Fibroblast of skin of back (primary cell): ENCODE measurements around the gene SCIMP. TPM values are rescaled to one million over a fixed set of nuclear protein-coding genes. Genes with fewer than 3 reads are reported as not detected.
"Not testable (repeated sequence)": the region's sequence is repeated elsewhere in the genome, so short reads cannot be mapped to it uniquely, and the experiment has no call there.

Experiments
- DNase-seq: peaks from one replicate; pipeline ENCODE4 v3.0.0-alpha.2; 2013
- polyA plus RNA-seq, 2 experiments: library from polyadenylated mRNA; unstranded; fragments of 120-200 nt; gene quantifications; one replicate each; pipeline ENCODE4 v1.2.1, GENCODE V29; 2013; ENCODE audit not compliant: insufficient read length in 2 of 2

SCIMP gene
- polyA plus RNA-seq (2013, experiment 1 of 2; ENCODE audit: insufficient read length): 0.10 TPM
- not detected for polyA plus RNA-seq (2013, experiment 2 of 2; ENCODE audit: insufficient read length)

DNA sequence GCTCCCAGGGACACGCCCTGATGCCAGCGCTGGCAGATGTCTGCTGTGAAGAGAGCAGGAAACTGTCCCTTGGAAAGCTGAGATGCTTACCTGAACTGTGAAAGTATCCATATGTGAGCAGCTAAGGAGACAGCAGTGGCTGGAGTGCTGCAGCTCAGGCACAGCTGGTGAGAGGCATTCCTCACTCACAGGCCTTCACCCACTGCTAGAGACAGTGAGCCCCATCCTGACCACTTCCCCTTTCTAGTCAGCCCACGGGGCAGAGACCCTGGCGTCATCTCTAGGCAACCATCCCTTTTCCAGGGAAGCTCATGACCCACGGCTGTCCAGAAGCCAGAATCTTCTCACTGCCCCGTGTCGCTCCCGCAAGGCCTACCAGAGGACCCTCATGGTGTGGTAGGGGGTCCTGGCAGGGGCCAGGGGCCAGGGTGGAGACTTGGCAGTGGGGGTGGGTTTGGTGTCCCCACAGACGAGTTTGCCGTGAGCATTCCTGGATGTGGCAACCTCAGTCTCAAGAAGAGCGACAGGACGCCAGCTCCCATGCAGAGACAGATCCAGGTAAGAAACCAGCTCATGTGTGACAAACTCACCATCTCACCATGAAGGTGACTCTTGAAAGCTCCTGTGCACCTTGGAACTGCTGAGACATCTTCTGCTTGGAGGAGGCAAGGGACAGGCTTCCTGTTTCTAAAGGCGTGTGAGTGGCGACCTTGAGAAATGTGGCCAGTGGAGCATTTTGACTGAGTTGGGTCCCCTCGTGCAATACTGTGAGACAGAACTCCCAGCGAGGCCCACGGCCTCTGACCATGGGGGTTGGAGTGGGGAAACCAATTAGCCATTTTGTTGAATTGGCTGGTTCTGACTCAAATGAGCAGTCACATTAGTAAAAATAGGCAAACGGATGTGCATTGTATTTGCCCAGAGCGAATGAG lies at the start of gene SCIMP:
Gene SCIMP (minus strand): TSS at position 216 of the 932 bp plus-strand sequence. CDS start 105 bp downstream, at position 111.
- no peak for DNase-seq

GRCh38 chr17:5283571-5284315 lies 49.1 kb upstream of the SCIMP start:
- no peak for DNase-seq

- no peak for DNase-seq
Measured at GRCh38 chr17:5282642-5283217, 48.1 kb upstream of the SCIMP start.

GRCh38 chr17:5281814-5282641 lies 47.4 kb upstream of the SCIMP start, which contains the start of gene RABEP1:
TSS of gene RABEP1 (plus strand) at chr17:5282284. CDS start at chr17:5282487, 203 bp downstream.
- peak; percentile 90 for DNase-seq

DNA sequence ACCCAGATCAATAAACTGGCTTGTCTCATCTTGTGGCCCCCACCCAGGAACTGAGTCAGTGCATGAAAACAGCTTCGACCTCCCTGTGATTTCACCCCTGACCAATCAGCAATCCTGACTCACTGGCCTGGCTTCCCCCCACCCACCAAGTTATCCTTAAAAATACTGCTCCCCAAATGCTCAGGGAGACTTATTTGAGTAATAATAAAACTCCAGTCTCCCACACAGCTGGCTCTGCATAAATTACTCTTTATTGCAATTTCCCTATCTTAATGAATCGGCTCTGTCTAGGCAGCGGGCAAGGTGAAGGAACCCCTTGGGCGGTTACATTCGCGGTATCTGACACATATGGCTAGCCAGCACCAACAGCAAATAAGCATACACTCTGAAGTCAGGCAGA lies 37.7 kb upstream of the SCIMP start:
- no peak for DNase-seq

DNA sequence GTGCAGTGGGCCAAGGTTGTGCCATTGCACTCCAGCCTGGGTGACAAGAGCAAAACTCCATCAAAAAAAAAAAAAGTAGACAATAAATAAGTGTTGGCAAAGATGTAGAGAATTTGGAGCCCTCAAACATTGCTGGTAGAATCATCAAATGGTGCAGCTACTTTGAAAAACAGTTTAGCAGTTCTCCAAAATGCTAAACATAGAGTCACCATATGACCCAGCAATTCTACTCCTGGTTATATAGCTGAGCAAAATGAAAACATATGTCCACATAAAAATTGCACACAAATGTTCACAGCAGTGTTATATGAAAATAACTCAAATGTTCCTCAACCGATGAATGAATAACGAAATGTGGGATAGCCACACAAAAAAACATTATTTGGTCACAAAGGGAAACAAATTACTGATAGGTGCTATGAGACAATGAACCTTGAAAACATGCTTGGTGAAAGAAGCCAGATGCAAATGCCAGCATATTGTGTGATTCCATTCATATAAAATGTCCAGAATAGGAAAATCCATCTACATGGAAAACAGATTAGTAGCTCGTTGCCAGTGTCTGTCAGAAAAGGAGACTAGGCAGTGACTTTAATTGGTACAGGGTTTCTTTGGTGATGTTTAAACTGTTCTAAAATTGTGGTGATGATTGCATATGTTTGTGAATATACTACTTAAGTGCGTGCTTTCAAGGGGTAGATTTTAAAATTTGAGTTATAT lies 34.7 kb upstream of the SCIMP start:
- no peak for DNase-seq

DNA sequence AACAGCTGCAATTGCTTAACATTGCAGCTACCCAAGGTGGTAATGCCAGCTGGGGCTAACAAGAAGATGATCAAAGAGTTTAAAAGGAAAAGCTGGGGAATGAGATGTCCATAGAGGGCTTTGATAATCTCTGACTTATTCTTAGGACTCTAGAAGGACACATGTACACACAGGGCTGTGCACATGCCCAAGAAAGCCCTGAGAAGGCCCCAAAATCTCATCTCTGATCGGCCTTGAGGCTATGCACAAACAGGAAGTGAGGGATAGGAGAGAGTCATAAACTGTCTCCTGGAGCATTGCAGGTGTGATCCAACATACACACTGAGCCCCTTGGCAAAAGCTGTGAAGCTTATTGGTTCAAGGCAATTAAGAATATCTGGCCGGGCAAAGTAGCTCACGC lies 30.2 kb upstream of the SCIMP start:
- DNase-seq: no peak

DNA sequence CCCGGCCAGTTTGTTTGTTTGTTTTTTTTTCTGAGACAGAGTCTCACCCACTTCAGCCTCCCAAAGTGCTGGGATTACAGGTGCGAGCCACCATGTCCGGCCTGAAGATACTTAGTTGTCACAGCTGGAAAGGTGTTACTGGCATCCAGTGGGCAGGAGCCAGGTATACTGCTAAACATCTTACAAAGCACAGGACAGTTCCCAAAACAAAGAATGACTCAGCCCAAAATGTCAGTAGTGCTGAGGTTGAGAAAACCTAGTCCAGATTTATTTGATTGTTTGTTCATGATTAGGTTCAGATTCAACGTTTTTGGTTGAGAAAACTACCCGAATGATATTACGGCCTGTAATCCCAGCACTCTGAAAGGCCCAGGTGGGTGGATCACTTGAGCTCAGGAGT lies 28.8 kb upstream of the SCIMP start:
- DNase-seq: no peak

DNA sequence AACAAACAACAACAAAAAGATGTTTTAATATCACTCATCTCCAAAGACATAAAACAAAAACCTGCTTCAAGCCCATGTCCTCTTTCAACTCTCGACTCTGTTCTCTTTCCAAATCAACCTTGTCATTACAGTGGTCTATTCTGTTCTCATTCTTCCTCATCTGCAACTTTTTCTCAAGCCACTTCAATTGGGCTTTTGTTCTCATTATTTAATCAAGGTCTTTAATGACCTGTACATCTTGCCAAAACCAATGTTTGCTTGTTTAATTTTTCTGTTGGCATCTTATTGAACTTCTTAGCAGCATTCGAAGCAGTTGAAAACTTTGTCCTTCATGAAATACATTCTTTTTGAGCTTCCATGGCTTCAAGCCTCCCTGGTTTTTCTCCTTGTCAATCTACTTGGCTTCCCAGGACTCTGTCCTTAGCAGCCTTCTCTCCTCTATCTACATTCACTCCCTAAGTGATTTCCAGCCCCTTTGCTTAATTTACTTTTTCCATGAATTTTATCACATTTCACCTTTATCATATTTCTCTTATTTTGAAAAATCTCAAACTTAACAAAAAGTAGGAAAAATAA lies 27.8 kb upstream of the SCIMP start:
- DNase-seq: no peak

DNA sequence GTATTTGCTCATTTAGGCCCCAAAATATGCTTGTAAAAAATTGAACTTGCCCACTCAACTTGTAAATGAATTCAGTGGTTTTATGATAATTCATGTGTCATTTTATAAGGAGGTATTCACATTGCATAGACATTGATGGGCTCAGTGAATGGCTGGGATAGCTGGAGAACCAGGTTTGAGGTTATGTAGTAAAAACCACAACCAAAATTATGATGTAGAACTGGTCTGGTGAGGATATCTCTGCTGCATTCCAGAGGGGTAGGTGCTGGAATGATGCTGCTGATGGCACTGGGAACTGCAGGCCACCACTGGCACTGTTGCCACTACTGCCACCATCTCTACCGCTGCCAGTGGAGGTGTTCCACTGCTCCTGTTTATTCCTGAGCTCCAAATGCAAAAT lies 25.9 kb upstream of the SCIMP start:
- DNase-seq: no peak

DNA sequence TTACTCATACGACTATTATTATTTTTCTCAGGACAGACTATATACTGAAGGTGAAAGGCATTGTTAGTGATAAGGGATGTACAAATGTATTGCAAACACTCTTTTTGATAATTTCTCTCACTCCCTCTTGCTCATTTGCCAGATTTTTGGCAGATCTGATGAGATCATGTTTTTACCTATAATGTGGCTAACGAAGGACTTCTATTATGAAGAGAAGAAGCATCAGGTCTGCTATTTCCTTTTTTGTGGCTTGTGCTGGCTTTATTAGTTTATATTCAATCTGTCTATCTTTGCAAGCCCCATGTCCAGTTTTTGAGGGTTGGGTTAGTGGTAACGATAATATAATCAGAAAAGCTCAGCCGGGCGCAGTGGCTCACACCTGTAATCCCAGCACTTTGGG lies 22.5 kb upstream of the SCIMP start:
- DNase-seq: no peak

GRCh38 chr17:5254903-5255521 lies 20.4 kb upstream of the SCIMP start:
- DNase-seq: no peak

- no peak for DNase-seq
Measured at GRCh38 chr17:5254414-5254813, 19.8 kb upstream of the SCIMP start.

DNA sequence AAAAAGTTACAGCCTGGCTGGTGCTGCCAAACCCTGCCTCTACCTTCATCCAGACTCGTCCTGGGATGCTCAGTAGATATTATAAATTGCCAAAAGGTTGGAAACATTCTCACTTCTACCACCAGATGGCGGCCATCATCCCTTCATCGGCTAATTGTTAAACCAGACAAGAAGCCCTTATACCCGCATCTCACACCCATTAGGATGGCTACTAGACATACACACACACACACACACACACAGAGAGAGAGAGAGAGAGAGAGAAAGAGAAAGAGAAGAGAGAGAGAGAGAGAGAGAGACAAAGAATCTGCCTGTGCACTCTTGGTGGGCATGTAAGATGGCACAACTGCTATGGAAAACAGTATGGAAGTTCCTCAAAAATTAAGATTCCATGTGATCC lies 15.0 kb upstream of the SCIMP start:
- DNase-seq: peak; percentile 81

- DNase-seq: no peak
Measured at GRCh38 chr17:5248821-5249479, 14.3 kb upstream of the SCIMP start.

DNA sequence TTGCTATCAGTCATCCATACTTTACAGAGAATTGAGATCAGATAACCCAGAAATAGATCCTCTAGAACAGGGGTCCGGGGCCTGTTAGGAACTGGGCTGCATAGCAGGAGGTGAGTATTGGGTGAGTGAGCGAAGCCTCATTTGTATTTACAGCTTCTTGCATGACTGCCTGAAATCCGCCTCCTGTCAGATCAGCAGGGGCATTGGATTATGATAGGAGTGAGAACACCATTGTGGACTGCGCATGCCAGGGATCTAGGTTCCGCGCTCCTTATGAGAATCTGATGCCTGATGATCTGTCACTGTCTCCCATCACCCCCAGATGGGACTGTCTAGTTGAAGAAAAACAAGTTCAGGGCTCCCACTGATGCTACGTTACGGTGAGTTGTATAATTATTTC lies 13.0 kb upstream of the SCIMP start:
- no peak for DNase-seq

- no peak for DNase-seq
Measured at GRCh38 chr17:5241861-5242671, 7.4 kb upstream of the SCIMP start.

DNA sequence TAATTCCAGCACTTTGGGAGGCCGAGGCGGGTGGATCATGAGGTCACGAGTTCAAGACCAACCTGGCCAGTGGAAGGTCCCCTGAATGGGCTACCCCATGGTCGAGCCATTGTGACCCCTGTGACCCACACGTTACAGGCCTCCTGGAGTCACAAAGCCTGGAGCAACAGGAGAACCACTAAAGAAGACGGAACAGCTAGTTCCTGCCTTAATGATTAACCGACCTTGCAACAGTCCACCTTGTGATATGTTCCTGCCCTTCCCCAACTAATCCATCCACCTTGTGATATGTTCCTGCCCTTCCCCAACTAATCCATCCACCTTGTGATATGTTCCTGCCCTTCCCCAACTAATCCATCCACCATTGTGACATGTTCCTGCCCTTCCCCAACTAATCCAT lies 5.1 kb upstream of the SCIMP start:
- DNase-seq: not testable (repeated sequence)

DNA sequence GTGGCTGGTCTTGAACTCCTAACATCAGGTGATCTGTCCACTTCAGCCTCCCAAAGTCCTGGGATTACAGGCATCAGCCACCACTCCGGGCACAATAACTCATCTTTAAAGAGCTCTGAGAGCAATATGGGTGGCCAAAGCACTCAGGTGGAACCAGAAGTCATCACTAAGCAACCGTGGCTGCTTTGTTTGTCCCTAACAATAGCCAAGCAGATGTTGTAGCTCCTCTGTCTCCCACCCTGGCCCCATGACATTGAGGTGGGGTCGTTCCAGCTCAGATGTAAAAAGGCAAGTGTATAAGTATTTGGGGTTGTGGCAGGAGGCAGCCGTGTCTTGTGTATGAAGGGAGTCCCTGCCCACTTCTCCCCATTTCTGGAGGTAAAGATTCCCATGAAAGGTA lies 3.7 kb upstream of the SCIMP start:
- DNase-seq: no peak
